Uterus (tissue), 4 donors: ENCODE results near the gene BSN. TPM values are rescaled to one million over a fixed set of nuclear protein-coding genes. Genes with fewer than 3 reads are reported as not detected.

ENCODE experiments used
- DNase-seq, 2 donors: peaks; one replicate each; pipeline ENCODE4 v3.0.0-alpha.2; 2019 to 2020
- H3K27ac ChIP-seq, 2 donors: fragments of 200-600 bp; sonication (generic); 1 replicate in 1 of 2; 2 replicates in 1 of 2; pipeline ENCODE4 v1.5.1; 2016 to 2018
- H3K27me3 ChIP-seq, 2 donors: fragments of 200-600 bp; sonication (generic); one replicate each; pipeline ENCODE4 v1.5.1; 2018 to 2019; ENCODE audit warnings: control low read depth in 1 of 2
- H3K36me3 ChIP-seq, 2 donors: fragments of 200-600 bp; sonication (generic); one replicate each; pipeline ENCODE4 v1.5.1; 2019; ENCODE audit warnings: control low read depth in 1 of 2
- H3K4me1 ChIP-seq, 2 donors: fragments of 200-600 bp; sonication (generic); one replicate each; pipeline ENCODE4 v1.5.1; 2018 to 2019; ENCODE audit warnings: control low read depth in 1 of 2
- H3K4me3 ChIP-seq, 2 donors: fragments of 200-600 bp; sonication (generic); 1 replicate in 1 of 2; 2 replicates in 1 of 2; pipeline ENCODE4 v1.5.1; 2018 to 2019; ENCODE audit warnings: mild to moderate bottlenecking in 1 of 2
- H3K9me3 ChIP-seq, 2 donors: fragments of 200-600 bp; sonication (generic); one replicate each; pipeline ENCODE4 v1.5.1; 2019; ENCODE audit warnings: control low read depth in 1 of 2
- CTCF ChIP-seq, 4 experiments: fragments of 200-600 bp in 2 of 4; fragments of 450-650 bp in 2 of 4; sonication (generic) in 2 of 4; IDR thresholded peaks; one replicate each; pipeline ENCODE4 v1.5.1; 2016 to 2019; ENCODE audit warnings: antibody characterized with exemption in 4 of 4, mild to moderate bottlenecking in 2 of 4, moderate library complexity in 1 of 4
- POLR2A ChIP-seq, 2 donors: fragments of 450-650 bp; IDR thresholded peaks; one replicate each; pipeline ENCODE4 v1.6.1; 2016; ENCODE audit warnings: antibody characterized with exemption in 2 of 2, mild to moderate bottlenecking in 1 of 2, moderate library complexity in 1 of 2
- intact Hi-C: fragments of 100-400 bp; cut with DNase I; formaldehyde crosslinking; loops from one replicate; pipeline ENCODE4 v1.15.1; 2023; ENCODE audit warnings: low total_unique reads
- total RNA-seq, 4 donors: library from RNA; depleted of rRNA in 3 of 4; stranded (reverse); fragments of >200 nt in 3 of 4; gene quantifications; one replicate each; pipeline versions ENCODE4 v1.1.0 to v1.2.4, GENCODE V29; 2014 to 2023
- donor health status: DM: yes; HTN: yes; CAD: no.

The BSN gene
- total RNA-seq, 4 donors from 2014 or later = 0.29 to 0.95 (median 0.60) TPM

GRCh38 chr3:49666592-49666991 is 112.3 kb downstream of the BSN start:
- Histone ChIP-seq H3K4me3 (no peak overlapping the region), H3K36me3 (no peaks in the 10 kb centered on the region), H3K9me3 (no peaks in the 10 kb centered on the region), H3K27ac (no peak overlapping the region), H3K27me3 (no peaks in the 10 kb centered on the region), H3K4me1 (no peaks in the 10 kb centered on the region)
- no peak for DNase-seq
- TF ChIP-seq CTCF (IDR thresholded peaks at IDR 0.05) (no peak), POLR2A (IDR thresholded peaks at IDR 0.05) (no peak)
- intact Hi-C loops = loop anchor here (5.0 kb wide), 1 partner anchor 129 kb away; no protein-coding TSS in a partner anchor

GRCh38 chr3:49667701-49668413 is 113.6 kb downstream of the BSN start:
- no peak for TF ChIP-seq POLR2A (IDR thresholded peaks at IDR 0.05)
- TF ChIP-seq CTCF (IDR thresholded peaks at IDR 0.05) = no peak
- intact Hi-C loops = loop anchor here (5.0 kb wide), 1 partner anchor 131 kb away; no protein-coding TSS in a partner anchor
- H3K36me3 ChIP-seq = no peaks in the 10 kb centered on the region
- no peak overlapping the region for H3K27ac ChIP-seq
- no peak for DNase-seq
- no peak overlapping the region for H3K4me3 ChIP-seq
- no peaks in the 10 kb centered on the region for H3K4me1 ChIP-seq
- H3K9me3 ChIP-seq = no peaks in the 10 kb centered on the region
- no peaks in the 10 kb centered on the region for H3K27me3 ChIP-seq

- intact Hi-C loops = loop anchor here (5.0 kb wide), 1 partner anchor 131 kb away; no protein-coding TSS in a partner anchor
- no peak for DNase-seq
- Histone ChIP-seq H3K9me3 (no peaks in the 10 kb centered on the region), H3K36me3 (no peaks in the 10 kb centered on the region), H3K4me1 (no peaks in the 10 kb centered on the region), H3K27me3 (no peaks in the 10 kb centered on the region), H3K27ac (no peak overlapping the region), H3K4me3 (no peak overlapping the region)
- no peak for TF ChIP-seq POLR2A (IDR thresholded peaks at IDR 0.05)
- TF ChIP-seq CTCF (IDR thresholded peaks at IDR 0.05) = no peak
Measured at GRCh38 chr3:49668414-49668797, 114.1 kb downstream of the BSN start.

- H3K9me3 ChIP-seq = no peaks in the 10 kb centered on the region
- no peaks in the 10 kb centered on the region for H3K4me1 ChIP-seq
- H3K4me3 ChIP-seq = no peak overlapping the region
- H3K27ac ChIP-seq = no peak overlapping the region
- DNase-seq = no peak
- H3K36me3 ChIP-seq = no peaks in the 10 kb centered on the region
- TF ChIP-seq POLR2A (IDR thresholded peaks at IDR 0.05) = no peak
- TF ChIP-seq CTCF (IDR thresholded peaks at IDR 0.05) = no peak
- H3K27me3 ChIP-seq = no peaks in the 10 kb centered on the region
- intact Hi-C loops = loop anchor here (5.0 kb wide), 1 partner anchor 132 kb away; no protein-coding TSS in a partner anchor
Measured at GRCh38 chr3:49668861-49669260, 114.6 kb downstream of the BSN start.

- no peaks in the 10 kb centered on the region for H3K36me3 ChIP-seq
- DNase-seq = no peak
- no peaks in the 10 kb centered on the region for H3K27me3 ChIP-seq
- no peak overlapping the region for H3K4me3 ChIP-seq
- H3K9me3 ChIP-seq = no peaks in the 10 kb centered on the region
- intact Hi-C loops = loop anchor here (5.0 kb wide), 1 partner anchor 132 kb away; no protein-coding TSS in a partner anchor
- no peaks in the 10 kb centered on the region for H3K4me1 ChIP-seq
- TF ChIP-seq POLR2A (IDR thresholded peaks at IDR 0.05) (no peak), CTCF (IDR thresholded peaks at IDR 0.05) (no peak)
- H3K27ac ChIP-seq = no peak overlapping the region
Measured at GRCh38 chr3:49669352-49669751, 115.1 kb downstream of the BSN start.
